ENCODE results near the gene TREX2. TPM values are rescaled to one million over a fixed set of nuclear protein-coding genes. Genes with fewer than 3 reads are reported as not detected.

TREX2 gene
- total RNA-seq, 1 donor from 2014 or later, result 0.29 TPM

- Mint-ChIP-seq H3K36me3 (ENCODE audit: unreplicated experiment) (no peaks in the 10 kb centered on the region), H3K4me3 (ENCODE audit: unreplicated experiment) (no peak overlapping the region), H3K27me3 (ENCODE audit: unreplicated experiment) (peaks cover 2% of the 10 kb centered on the region), H3K4me1 (ENCODE audit: low read depth, unreplicated experiment) (peaks cover 8% of the 10 kb centered on the region), H3K9me3 (ENCODE audit: unreplicated experiment) (no peaks in the 10 kb centered on the region), H3K27ac (ENCODE audit: unreplicated experiment) (no peak overlapping the region)
- TF ChIP-seq CTCF (IDR thresholded peaks at IDR 0.05; ENCODE audit: partially characterized antibody, unreplicated experiment), result no peak
- no peak for DNase-seq
Observed at GRCh38 chrX:153468008-153468580, 22.2 kb upstream of the TREX2 start.

DNA sequence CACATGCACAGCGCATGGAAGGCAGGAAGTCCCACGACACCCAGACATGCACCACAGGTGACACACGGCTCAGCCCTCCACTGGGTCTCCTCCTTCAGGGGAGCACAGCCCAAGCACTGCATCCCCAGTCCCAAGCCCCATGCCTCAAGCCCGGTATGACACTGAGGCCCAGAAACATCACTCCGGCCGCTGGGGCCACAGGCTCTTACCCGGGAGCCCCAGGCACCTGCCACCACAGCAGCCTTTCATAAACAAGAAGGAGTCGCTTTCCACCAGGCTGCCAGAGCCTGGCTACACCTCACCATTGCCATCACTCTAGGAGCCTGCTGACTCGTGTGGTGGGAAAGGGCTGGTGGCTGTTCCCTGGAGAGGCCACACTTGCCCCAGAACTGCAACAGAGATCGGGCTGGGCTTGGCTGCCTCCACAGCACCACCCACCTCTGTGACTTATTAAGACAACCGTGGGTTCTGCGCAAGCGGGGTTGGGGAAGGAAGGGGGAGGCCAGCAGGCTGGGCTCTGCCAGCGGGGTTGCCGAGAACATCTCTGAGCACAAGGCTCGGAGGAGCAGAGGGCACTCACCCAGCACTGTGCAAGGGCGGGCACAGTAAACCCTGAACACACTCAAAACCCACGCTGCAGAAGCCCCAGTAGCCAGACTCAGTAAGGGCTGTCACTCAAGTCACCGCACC, 20.0 kb upstream of the TREX2 start:
- TF ChIP-seq CTCF (IDR thresholded peaks at IDR 0.05; ENCODE audit: partially characterized antibody, unreplicated experiment), result no peak
- H3K9me3 Mint-ChIP-seq (ENCODE audit: unreplicated experiment), result no peaks in the 10 kb centered on the region
- H3K36me3 Mint-ChIP-seq (ENCODE audit: unreplicated experiment), result no peaks in the 10 kb centered on the region
- peaks cover 2% of the 10 kb centered on the region for H3K27me3 Mint-ChIP-seq (ENCODE audit: unreplicated experiment)
- no peak overlapping the region for H3K27ac Mint-ChIP-seq (ENCODE audit: unreplicated experiment)
- DNase-seq, result no peak
- no peak overlapping the region for H3K4me3 Mint-ChIP-seq (ENCODE audit: unreplicated experiment)
- H3K4me1 Mint-ChIP-seq (ENCODE audit: low read depth, unreplicated experiment), result peaks cover 8% of the 10 kb centered on the region

- no peak overlapping the region for H3K27ac Mint-ChIP-seq (ENCODE audit: unreplicated experiment)
- H3K4me1 Mint-ChIP-seq (ENCODE audit: low read depth, unreplicated experiment), result peaks cover 8% of the 10 kb centered on the region
- H3K36me3 Mint-ChIP-seq (ENCODE audit: unreplicated experiment), result no peaks in the 10 kb centered on the region
- H3K9me3 Mint-ChIP-seq (ENCODE audit: unreplicated experiment), result no peaks in the 10 kb centered on the region
- TF ChIP-seq CTCF (IDR thresholded peaks at IDR 0.05; ENCODE audit: partially characterized antibody, unreplicated experiment), result no peak
- DNase-seq, result no peak
- H3K4me3 Mint-ChIP-seq (ENCODE audit: unreplicated experiment), result no peak overlapping the region
- peaks cover under 1% of the 10 kb centered on the region for H3K27me3 Mint-ChIP-seq (ENCODE audit: unreplicated experiment)
Observed at GRCh38 chrX:153464116-153464515, 18.3 kb upstream of the TREX2 start.

GRCh38 chrX:153463556-153463955, 17.7 kb upstream of the TREX2 start:
- DNase-seq, result no peak
- Mint-ChIP-seq H3K36me3 (ENCODE audit: unreplicated experiment) (no peaks in the 10 kb centered on the region), H3K27ac (ENCODE audit: unreplicated experiment) (no peak overlapping the region), H3K4me1 (ENCODE audit: low read depth, unreplicated experiment) (peaks cover 8% of the 10 kb centered on the region), H3K9me3 (ENCODE audit: unreplicated experiment) (no peaks in the 10 kb centered on the region), H3K4me3 (ENCODE audit: unreplicated experiment) (no peak overlapping the region), H3K27me3 (ENCODE audit: unreplicated experiment) (peaks cover 3% of the 10 kb centered on the region)
- TF ChIP-seq CTCF (IDR thresholded peaks at IDR 0.05; ENCODE audit: partially characterized antibody, unreplicated experiment), result no peak

DNA sequence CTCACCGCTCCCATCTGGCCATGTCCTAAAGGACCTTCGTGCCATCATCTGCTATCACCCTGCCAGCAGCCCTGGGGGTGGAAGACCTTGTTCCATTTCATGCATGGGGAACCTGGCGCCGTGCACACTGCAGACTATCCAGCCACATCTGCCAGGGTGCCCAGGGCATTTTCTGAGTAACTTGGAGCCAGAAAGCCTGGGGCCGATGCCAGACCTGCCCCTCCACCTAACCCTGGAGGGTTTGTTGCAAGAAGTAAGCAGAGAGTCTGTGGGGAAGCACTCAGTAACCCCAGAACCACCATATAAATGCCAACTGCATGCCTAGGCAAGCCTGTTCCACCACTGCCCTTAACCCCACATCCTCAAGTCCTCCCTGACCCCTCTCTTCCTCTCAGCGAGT, 17.2 kb upstream of the TREX2 start:
- no peak overlapping the region for H3K27ac Mint-ChIP-seq (ENCODE audit: unreplicated experiment)
- H3K9me3 Mint-ChIP-seq (ENCODE audit: unreplicated experiment), result no peaks in the 10 kb centered on the region

More for the DNA sequence above, 17.2 kb upstream of the TREX2 start:
- Mint-ChIP-seq H3K36me3 (ENCODE audit: unreplicated experiment) (no peaks in the 10 kb centered on the region), H3K27me3 (ENCODE audit: unreplicated experiment) (peaks cover 3% of the 10 kb centered on the region), H3K4me3 (ENCODE audit: unreplicated experiment) (no peak overlapping the region), H3K4me1 (ENCODE audit: low read depth, unreplicated experiment) (peaks cover 8% of the 10 kb centered on the region)
- no peak for TF ChIP-seq CTCF (IDR thresholded peaks at IDR 0.05; ENCODE audit: partially characterized antibody, unreplicated experiment)
- no peak for DNase-seq
